SJSA1 (cell line): ENCODE results near the gene PRDM5. TPM values are rescaled to one million over a fixed set of nuclear protein-coding genes. Genes with fewer than 3 reads are reported as not detected.

Experiments
- DNase-seq, 2 experiments: peaks; one replicate each; pipeline ENCODE4 v3.0.0-alpha.2; 2015 to 2020; ENCODE audit warnings: low spot score in 2 of 2, low read depth in 1 of 2
- H3K27ac ChIP-seq: fragments of 250-450 bp; sonication (Bioruptor Pico); 2 replicates; pipeline ENCODE4 v1.5.1; 2020; ENCODE audit warnings: mild to moderate bottlenecking, moderate library complexity
- H3K27me3 ChIP-seq: fragments of 250-450 bp; sonication (Bioruptor Pico); replicated peaks from 2 replicates; pipeline ENCODE4 v1.5.1; 2020; ENCODE audit warnings: mild to moderate bottlenecking, moderate library complexity
- H3K36me3 ChIP-seq: fragments of 250-450 bp; sonication (Bioruptor Pico); 2 replicates; pipeline ENCODE4 v1.5.1; 2020; ENCODE audit warnings: mild to moderate bottlenecking
- H3K4me1 ChIP-seq: fragments of 250-450 bp; sonication (Bioruptor Pico); replicated peaks from 2 replicates; pipeline ENCODE4 v1.6.1; 2021; ENCODE audit warnings: mild to moderate bottlenecking
- H3K4me3 ChIP-seq: fragments of 250-450 bp; sonication (Bioruptor Pico); 2 replicates; pipeline ENCODE4 v1.5.1; 2020; ENCODE audit warnings: mild to moderate bottlenecking
- H3K9me3 ChIP-seq: fragments of 250-450 bp; sonication (Bioruptor Pico); replicated peaks from 2 replicates; pipeline ENCODE4 v1.5.1; 2020; ENCODE audit warnings: mild to moderate bottlenecking
- total RNA-seq: library from RNA; depleted of rRNA; stranded (reverse); fragments of >200 nt; shearing (Covaris generic); gene quantifications from 2 replicates; pipeline ENCODE4 v1.2.3, GENCODE V29; 2014

PRDM5 gene
- total RNA-seq, 1 experiment from 2014 or later, result 11.1 TPM

GRCh38 chr4:120839334-120839973 lies 83.1 kb downstream of the PRDM5 start:
- no peak overlapping the region for H3K4me3 ChIP-seq
- no peaks in the 10 kb centered on the region for H3K9me3 ChIP-seq
- H3K27me3 ChIP-seq, result no peaks in the 10 kb centered on the region
- no peaks in the 10 kb centered on the region; the same call in 1 of the 2 replicates for H3K4me1 ChIP-seq
- no peak overlapping the region for H3K27ac ChIP-seq
- no peaks in the 10 kb centered on the region for H3K36me3 ChIP-seq
- DNase-seq, result no peak

- H3K27me3 ChIP-seq, result no peaks in the 10 kb centered on the region
Measured at GRCh38 chr4:120838784-120839183, 83.7 kb downstream of the PRDM5 start.

GRCh38 chr4:120837656-120838055 lies 84.9 kb downstream of the PRDM5 start:
- Histone ChIP-seq H3K36me3 (no peaks in the 10 kb centered on the region), H3K4me1 (no peaks in the 10 kb centered on the region; the same call in 1 of the 2 replicates), H3K27ac (no peak overlapping the region), H3K9me3 (no peaks in the 10 kb centered on the region), H3K4me3 (no peak overlapping the region), H3K27me3 (no peaks in the 10 kb centered on the region)
- DNase-seq, result no peak

More at GRCh38 chr4:120838784-120839183, 83.7 kb downstream of the PRDM5 start:
- DNase-seq, result no peak
- Histone ChIP-seq H3K4me1 (no peaks in the 10 kb centered on the region; the same call in 1 of the 2 replicates), H3K36me3 (no peaks in the 10 kb centered on the region), H3K27ac (no peak overlapping the region), H3K9me3 (no peaks in the 10 kb centered on the region), H3K4me3 (no peak overlapping the region)

GRCh38 chr4:120835342-120835741 lies 87.2 kb downstream of the PRDM5 start:
- no peaks in the 10 kb centered on the region for H3K4me1 ChIP-seq
- H3K27me3 ChIP-seq, result no peaks in the 10 kb centered on the region
- H3K9me3 ChIP-seq, result no peaks in the 10 kb centered on the region
- no peak overlapping the region for H3K27ac ChIP-seq
- no peaks in the 10 kb centered on the region for H3K36me3 ChIP-seq
- DNase-seq, result no peak
- no peak overlapping the region for H3K4me3 ChIP-seq

GRCh38 chr4:120830204-120830603 lies 92.3 kb downstream of the PRDM5 start:
- no peak overlapping the region for H3K27ac ChIP-seq
- no peaks in the 10 kb centered on the region for H3K4me1 ChIP-seq
- no peaks in the 10 kb centered on the region for H3K9me3 ChIP-seq
- no peaks in the 10 kb centered on the region for H3K27me3 ChIP-seq
- no peak overlapping the region for H3K4me3 ChIP-seq
- no peak for DNase-seq
- no peaks in the 10 kb centered on the region for H3K36me3 ChIP-seq

GRCh38 chr4:120829113-120829831 lies 93.3 kb downstream of the PRDM5 start:
- Histone ChIP-seq H3K27ac (no peak overlapping the region), H3K9me3 (no peaks in the 10 kb centered on the region), H3K27me3 (no peaks in the 10 kb centered on the region), H3K4me3 (no peak overlapping the region), H3K36me3 (no peaks in the 10 kb centered on the region), H3K4me1 (no peaks in the 10 kb centered on the region)
- no peak for DNase-seq

- Histone ChIP-seq H3K9me3 (no peaks in the 10 kb centered on the region), H3K4me3 (no peak overlapping the region), H3K27me3 (no peaks in the 10 kb centered on the region), H3K27ac (no peak overlapping the region), H3K4me1 (no peaks in the 10 kb centered on the region), H3K36me3 (no peaks in the 10 kb centered on the region)
- DNase-seq, result no peak
Measured at GRCh38 chr4:120826853-120827252, 95.7 kb downstream of the PRDM5 start.

- H3K4me1 ChIP-seq, result no peaks in the 10 kb centered on the region
- no peak overlapping the region for H3K27ac ChIP-seq
- no peak overlapping the region for H3K4me3 ChIP-seq
- no peaks in the 10 kb centered on the region for H3K9me3 ChIP-seq
- H3K27me3 ChIP-seq, result no peaks in the 10 kb centered on the region
- no peak for DNase-seq
- H3K36me3 ChIP-seq, result no peaks in the 10 kb centered on the region
Measured at GRCh38 chr4:120826449-120826848, 96.1 kb downstream of the PRDM5 start.

GRCh38 chr4:120824946-120825345 lies 97.6 kb downstream of the PRDM5 start:
- Histone ChIP-seq H3K27me3 (no peaks in the 10 kb centered on the region), H3K4me3 (no peak overlapping the region), H3K27ac (no peak overlapping the region), H3K36me3 (no peaks in the 10 kb centered on the region), H3K9me3 (no peaks in the 10 kb centered on the region), H3K4me1 (no peaks in the 10 kb centered on the region)
- DNase-seq, result no peak

GRCh38 chr4:120821977-120822376 lies 100.5 kb downstream of the PRDM5 start:
- no peaks in the 10 kb centered on the region for H3K4me1 ChIP-seq
- H3K36me3 ChIP-seq, result no peaks in the 10 kb centered on the region
- no peak overlapping the region for H3K27ac ChIP-seq
- DNase-seq, result no peak
- H3K4me3 ChIP-seq, result no peak overlapping the region
- H3K27me3 ChIP-seq, result no peaks in the 10 kb centered on the region
- no peaks in the 10 kb centered on the region for H3K9me3 ChIP-seq

- Histone ChIP-seq H3K9me3 (no peaks in the 10 kb centered on the region), H3K4me3 (no peak overlapping the region), H3K4me1 (no peaks in the 10 kb centered on the region), H3K27ac (no peak overlapping the region), H3K36me3 (no peaks in the 10 kb centered on the region), H3K27me3 (no peaks in the 10 kb centered on the region)
- DNase-seq, result no peak
Measured at GRCh38 chr4:120821029-120821428, 101.5 kb downstream of the PRDM5 start.

- no peak overlapping the region for H3K4me3 ChIP-seq
- no peaks in the 10 kb centered on the region for H3K36me3 ChIP-seq
- H3K27ac ChIP-seq, result no peak overlapping the region
- H3K4me1 ChIP-seq, result no peaks in the 10 kb centered on the region
- H3K9me3 ChIP-seq, result no peaks in the 10 kb centered on the region
- H3K27me3 ChIP-seq, result no peaks in the 10 kb centered on the region
- DNase-seq, result no peak
Measured at GRCh38 chr4:120819805-120820437, 102.6 kb downstream of the PRDM5 start.

GRCh38 chr4:120816296-120816965 lies 106.1 kb downstream of the PRDM5 start:
- no peak for DNase-seq
- H3K4me3 ChIP-seq, result no peak overlapping the region
- no peak overlapping the region for H3K27ac ChIP-seq
- no peaks in the 10 kb centered on the region for H3K27me3 ChIP-seq
- no peaks in the 10 kb centered on the region for H3K9me3 ChIP-seq
- H3K36me3 ChIP-seq, result no peaks in the 10 kb centered on the region
- H3K4me1 ChIP-seq, result no peaks in the 10 kb centered on the region

- Histone ChIP-seq H3K27me3 (no peaks in the 10 kb centered on the region), H3K4me3 (no peak overlapping the region), H3K36me3 (no peaks in the 10 kb centered on the region), H3K27ac (no peak overlapping the region), H3K4me1 (no peaks in the 10 kb centered on the region), H3K9me3 (no peaks in the 10 kb centered on the region)
- no peak for DNase-seq
Measured at GRCh38 chr4:120815361-120815760, 107.2 kb downstream of the PRDM5 start.
